Vagina (tissue), 2 donors: ENCODE measurements around the gene KDM4C. TPM values are rescaled to one million over a fixed set of nuclear protein-coding genes. Genes with fewer than 3 reads are reported as not detected.

Experiments used
- DNase-seq, 2 donors: peaks; one replicate each; pipeline ENCODE4 v3.0.0-alpha.2; 2017; ENCODE audit errors: extremely low spot score in 2 of 2
- H3K27ac ChIP-seq: fragments of 200-600 bp; sonication (generic); one replicate; pipeline ENCODE4 v1.5.1; 2019
- H3K27me3 ChIP-seq: fragments of 200-600 bp; sonication (generic); one replicate; pipeline ENCODE4 v1.5.1; 2019
- H3K36me3 ChIP-seq, 2 donors: fragments of 200-600 bp; sonication (generic); one replicate each; pipeline ENCODE4 v1.5.1; 2017 to 2019
- H3K4me1 ChIP-seq: fragments of 200-600 bp; sonication (generic); one replicate; pipeline ENCODE4 v1.5.1; 2019
- H3K4me3 ChIP-seq, 2 donors: fragments of 200-600 bp; sonication (generic); 1 replicate in 1 of 2; 2 replicates in 1 of 2; pipeline ENCODE4 v1.5.1; 2016 to 2019
- H3K9me3 ChIP-seq: fragments of 200-600 bp; sonication (generic); one replicate; pipeline ENCODE4 v1.5.1; 2019
- CTCF ChIP-seq, 3 experiments: fragments of 450-650 bp in 2 of 3; fragments of 200-600 bp in 1 of 3; sonication (generic) in 1 of 3; IDR thresholded peaks; one replicate each; pipeline ENCODE4 v1.5.1; 2017 to 2019; ENCODE audit warnings: antibody characterized with exemption in 3 of 3, mild to moderate bottlenecking in 2 of 3, moderate library complexity in 2 of 3
- POLR2A ChIP-seq, 2 donors: fragments of 450-650 bp; IDR thresholded peaks; one replicate each; pipeline ENCODE4 v1.6.1; 2017; ENCODE audit warnings: antibody characterized with exemption in 2 of 2, mild to moderate bottlenecking in 2 of 2, moderate library complexity in 2 of 2
- POLR2AphosphoS5 ChIP-seq, 2 donors: sonication (generic); formaldehyde crosslinking; IDR thresholded peaks; one replicate each; pipeline ENCODE4 v1.9.0; 2017; ENCODE audit warnings: antibody characterized with exemption in 2 of 2, mild to moderate bottlenecking in 2 of 2, low read depth in 1 of 2; ENCODE audit not compliant: insufficient read depth in 1 of 2
- intact Hi-C: fragments of 100-400 bp; cut with DNase I; formaldehyde crosslinking; loops from one replicate; pipeline ENCODE4 v1.15.1; 2023
- total RNA-seq: library from RNA; depleted of rRNA; stranded (reverse); fragments of >200 nt; gene quantifications from one replicate; pipeline ENCODE4 v1.2.3, GENCODE V29; 2016

Gene KDM4C
- total RNA-seq, 1 donor from 2014 or later = 35.6 TPM

- Histone ChIP-seq H3K4me1 (no peaks in the 10 kb centered on the region), H3K4me3 (no peak overlapping the region), H3K36me3 (peaks cover 0 to 3% of the 10 kb centered on the region in 2 donors), H3K9me3 (no peaks in the 10 kb centered on the region), H3K27me3 (no peaks in the 10 kb centered on the region), H3K27ac (no peak overlapping the region)
- TF ChIP-seq CTCF (IDR thresholded peaks at IDR 0.05) = no peak
- TF ChIP-seq POLR2A (IDR thresholded peaks at IDR 0.05) = no peak
- no peak for TF ChIP-seq POLR2AphosphoS5 (IDR thresholded peaks at IDR 0.05; ENCODE audit: insufficient read depth in 1 of 2, low read depth in 1 of 2)
- intact Hi-C loops = no loop called here
- DNase-seq = no peak
These were observed 382.1 kb downstream of the KDM4C start for GRCh38 chr9:7139886-7140285.

GRCh38 chr9:7140401-7140800, 382.6 kb downstream of the KDM4C start:
- Histone ChIP-seq H3K36me3 (no peaks in the 10 kb centered on the region), H3K9me3 (no peaks in the 10 kb centered on the region), H3K4me3 (no peak overlapping the region), H3K27ac (no peak overlapping the region), H3K4me1 (peaks cover 2% of the 10 kb centered on the region), H3K27me3 (no peaks in the 10 kb centered on the region)
- DNase-seq = no peak
- TF ChIP-seq POLR2AphosphoS5 (IDR thresholded peaks at IDR 0.05; ENCODE audit: insufficient read depth in 1 of 2, low read depth in 1 of 2) (no peak), POLR2A (IDR thresholded peaks at IDR 0.05) (no peak), CTCF (IDR thresholded peaks at IDR 0.05) (no peak)
- intact Hi-C loops = no loop called here

- Histone ChIP-seq H3K27me3 (no peaks in the 10 kb centered on the region), H3K9me3 (no peaks in the 10 kb centered on the region), H3K4me1 (peaks cover 25% of the 10 kb centered on the region), H3K36me3 (no peaks in the 10 kb centered on the region), H3K27ac (no peak overlapping the region), H3K4me3 (no peak overlapping the region)
- TF ChIP-seq CTCF (IDR thresholded peaks at IDR 0.05) = no peak
- TF ChIP-seq POLR2A (IDR thresholded peaks at IDR 0.05) = no peak
- no peak for TF ChIP-seq POLR2AphosphoS5 (IDR thresholded peaks at IDR 0.05; ENCODE audit: insufficient read depth in 1 of 2, low read depth in 1 of 2)
- intact Hi-C loops = no loop called here
- no peak for DNase-seq
These were observed 385.9 kb downstream of the KDM4C start for GRCh38 chr9:7143645-7144200.

GRCh38 chr9:7144265-7145046, 386.7 kb downstream of the KDM4C start:
- Histone ChIP-seq H3K9me3 (no peaks in the 10 kb centered on the region), H3K27ac (no peak overlapping the region), H3K27me3 (no peaks in the 10 kb centered on the region), H3K4me3 (no peak overlapping the region), H3K36me3 (no peaks in the 10 kb centered on the region), H3K4me1 (peaks cover 25% of the 10 kb centered on the region)
- no peak for TF ChIP-seq POLR2AphosphoS5 (IDR thresholded peaks at IDR 0.05; ENCODE audit: insufficient read depth in 1 of 2, low read depth in 1 of 2)
- no peak for TF ChIP-seq POLR2A (IDR thresholded peaks at IDR 0.05)
- TF ChIP-seq CTCF (IDR thresholded peaks at IDR 0.05) = no peak
- intact Hi-C loops = no loop called here
- no peak for DNase-seq
